ENCODE data around the gene ATP8B4.

ATP8B4 gene

GRCh38 chr15:49890689-49891088 is 228.3 kb downstream of the ATP8B4 start:
- ATAC-seq (ENCODE audit: low read depth) (no peak), DNase-seq (ENCODE audit: low spot score) (no peak)
- Histone ChIP-seq H3K9me3 (ENCODE audit: severe bottlenecking) (no peaks in the 10 kb centered on the region), H3K4me1 (ENCODE audit: insufficient read depth, poor library complexity, severe bottlenecking) (no peaks in the 10 kb centered on the region), H3K36me3 (ENCODE audit: low read depth) (no peaks in the 10 kb centered on the region), H3K27me3 (ENCODE audit: insufficient read depth, poor library complexity, severe bottlenecking) (no peaks in the 10 kb centered on the region), H3K4me3 (ENCODE audit: severe bottlenecking) (no peak overlapping the region), H3K27ac (ENCODE audit: poor library complexity, severe bottlenecking) (no peak overlapping the region)
- TF ChIP-seq CTCF (IDR thresholded peaks at IDR 0.05; ENCODE audit: poor library complexity, severe bottlenecking) = no peak

DNA sequence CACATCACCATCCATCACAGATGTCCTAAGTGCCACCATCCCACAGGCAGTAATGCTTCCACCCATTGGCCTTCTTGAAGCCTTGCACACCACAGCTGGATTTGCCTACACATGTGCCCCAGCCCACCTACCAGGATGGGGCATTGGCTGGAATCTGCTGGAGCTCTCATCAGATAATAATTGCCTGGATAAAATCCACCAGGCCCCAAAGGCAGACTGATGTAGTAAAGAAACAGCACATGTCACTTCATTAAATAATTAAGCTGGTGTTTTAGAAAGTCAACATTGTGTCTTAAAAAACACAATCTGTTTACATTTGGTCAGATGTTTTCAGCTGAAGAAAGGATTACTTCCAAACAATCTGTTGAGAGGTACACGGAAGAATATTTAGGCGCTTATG is 229.5 kb downstream of the ATP8B4 start:
- ATAC-seq (ENCODE audit: low read depth) = no peak
- TF ChIP-seq CTCF (IDR thresholded peaks at IDR 0.05; ENCODE audit: poor library complexity, severe bottlenecking) = no peak
- Histone ChIP-seq H3K27ac (ENCODE audit: poor library complexity, severe bottlenecking) (no peak overlapping the region), H3K4me1 (ENCODE audit: insufficient read depth, poor library complexity, severe bottlenecking) (no peaks in the 10 kb centered on the region), H3K9me3 (ENCODE audit: severe bottlenecking) (no peaks in the 10 kb centered on the region), H3K36me3 (ENCODE audit: low read depth) (no peaks in the 10 kb centered on the region), H3K4me3 (ENCODE audit: severe bottlenecking) (no peak overlapping the region), H3K27me3 (ENCODE audit: insufficient read depth, poor library complexity, severe bottlenecking) (no peaks in the 10 kb centered on the region)
- no peak for DNase-seq (ENCODE audit: low spot score)

DNA sequence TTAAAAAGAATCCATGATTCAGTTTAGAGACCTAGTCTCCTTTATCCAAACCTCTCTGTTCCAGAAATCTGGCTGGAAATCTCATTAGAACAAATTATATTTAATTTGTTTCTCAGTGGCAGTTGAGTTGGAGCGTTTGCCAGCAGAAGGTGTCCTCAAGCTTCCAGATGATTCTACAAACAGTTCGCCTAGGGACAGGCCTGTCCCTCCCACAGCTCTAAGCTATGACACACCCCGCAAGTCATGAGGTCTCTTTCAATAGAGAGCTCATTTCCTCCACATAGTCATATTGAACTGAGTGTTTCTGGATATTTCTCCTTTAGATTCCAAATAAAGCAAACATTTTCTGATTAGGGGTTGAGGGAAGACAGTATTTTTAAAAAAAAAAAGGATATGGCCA is 230.3 kb downstream of the ATP8B4 start:
- H3K9me3 ChIP-seq (ENCODE audit: severe bottlenecking) = no peaks in the 10 kb centered on the region
- ATAC-seq (ENCODE audit: low read depth) = no peak
- H3K4me1 ChIP-seq (ENCODE audit: insufficient read depth, poor library complexity, severe bottlenecking) = no peaks in the 10 kb centered on the region

DNA sequence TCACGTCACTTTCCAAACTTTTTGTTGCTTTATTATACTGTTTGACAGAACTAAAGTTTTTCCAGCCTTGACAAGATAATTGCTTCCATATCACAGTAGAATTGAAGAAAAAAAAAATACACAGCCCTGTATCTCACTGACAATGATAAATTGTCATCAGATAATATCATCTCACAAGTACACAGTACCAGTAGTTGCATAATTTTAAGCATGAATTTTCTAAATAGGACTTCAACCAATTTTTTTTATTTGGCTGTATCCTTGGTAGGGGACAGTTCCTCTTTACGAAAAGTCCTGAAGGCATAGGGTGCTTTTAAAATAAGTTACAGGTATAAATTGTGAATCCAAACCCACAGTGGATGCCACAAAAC is 230.7 kb downstream of the ATP8B4 start:
- no peaks in the 10 kb centered on the region for H3K27me3 ChIP-seq (ENCODE audit: insufficient read depth, poor library complexity, severe bottlenecking)
- no peak for TF ChIP-seq CTCF (IDR thresholded peaks at IDR 0.05; ENCODE audit: poor library complexity, severe bottlenecking)
- H3K9me3 ChIP-seq (ENCODE audit: severe bottlenecking) = no peaks in the 10 kb centered on the region
- H3K27ac ChIP-seq (ENCODE audit: poor library complexity, severe bottlenecking) = no peak overlapping the region
- ATAC-seq (ENCODE audit: low read depth) (no peak), DNase-seq (ENCODE audit: low spot score) (no peak)
- no peaks in the 10 kb centered on the region for H3K4me1 ChIP-seq (ENCODE audit: insufficient read depth, poor library complexity, severe bottlenecking)
- H3K4me3 ChIP-seq (ENCODE audit: severe bottlenecking) = no peak overlapping the region
- H3K36me3 ChIP-seq (ENCODE audit: low read depth) = no peaks in the 10 kb centered on the region

More for the DNA sequence above, 230.3 kb downstream of the ATP8B4 start:
- Histone ChIP-seq H3K4me3 (ENCODE audit: severe bottlenecking) (no peak overlapping the region), H3K27me3 (ENCODE audit: insufficient read depth, poor library complexity, severe bottlenecking) (no peaks in the 10 kb centered on the region), H3K27ac (ENCODE audit: poor library complexity, severe bottlenecking) (no peak overlapping the region), H3K36me3 (ENCODE audit: low read depth) (no peaks in the 10 kb centered on the region)
- no peak for TF ChIP-seq CTCF (IDR thresholded peaks at IDR 0.05; ENCODE audit: poor library complexity, severe bottlenecking)
- no peak for DNase-seq (ENCODE audit: low spot score)

GRCh38 chr15:49887659-49888322 is 231.2 kb downstream of the ATP8B4 start:
- TF ChIP-seq CTCF (IDR thresholded peaks at IDR 0.05; ENCODE audit: poor library complexity, severe bottlenecking) = no peak

More at GRCh38 chr15:49887659-49888322, 231.2 kb downstream of the ATP8B4 start:
- Histone ChIP-seq H3K4me1 (ENCODE audit: insufficient read depth, poor library complexity, severe bottlenecking) (no peaks in the 10 kb centered on the region), H3K9me3 (ENCODE audit: severe bottlenecking) (no peaks in the 10 kb centered on the region), H3K4me3 (ENCODE audit: severe bottlenecking) (no peak overlapping the region), H3K36me3 (ENCODE audit: low read depth) (no peaks in the 10 kb centered on the region), H3K27me3 (ENCODE audit: insufficient read depth, poor library complexity, severe bottlenecking) (no peaks in the 10 kb centered on the region), H3K27ac (ENCODE audit: poor library complexity, severe bottlenecking) (no peak overlapping the region)
- ATAC-seq (ENCODE audit: low read depth) = no peak
- DNase-seq (ENCODE audit: low spot score) = no peak
